GM12878 (cell line): ENCODE measurements around the gene ARHGEF3.
"Not testable (repeated sequence)": the region's sequence is repeated elsewhere in the genome, so short reads cannot be mapped to it uniquely, and the experiment has no call there.

Experiments
- CTCF ChIP-seq, 3 experiments: IDR thresholded peaks in 2 of 3; conservative IDR thresholded peaks in 1 of 3; 2 replicates each; pipeline ENCODE4 v1.5.1; 2011; ENCODE audit warnings: low read depth in 3 of 3, low read length in 3 of 3, mild to moderate bottlenecking in 3 of 3, control low read depth in 2 of 3, moderate library complexity in 2 of 3, inconsistent platforms in 1 of 3, mixed read lengths in 1 of 3; ENCODE audit not compliant: control insufficient read depth in 2 of 3, insufficient read depth in 1 of 3; ENCODE audit errors: extremely low read depth in 1 of 3
- SIN3A ChIP-seq: IDR thresholded peaks from 2 replicates; pipeline ENCODE4 v1.6.1; 2012; ENCODE audit warnings: low read depth, low read length, improper control_type of control experiment
- ZZZ3 ChIP-seq: IDR thresholded peaks from 2 replicates; pipeline ENCODE4 v1.6.1; 2011; ENCODE audit warnings: low read depth; ENCODE audit not compliant: control insufficient read depth, insufficient read length

GRCh38 chr3:56758042-56758441, 43.7 kb downstream of the ARHGEF3 start:
- not testable (repeated sequence) for TF ChIP-seq ZZZ3; SIN3A; CTCF (IDR thresholded peaks at IDR 0.05 in 2 of 3, conservative IDR thresholded peaks at IDR 0.05 in 1 of 3; ENCODE audit: control insufficient read depth in 2 of 3, extremely low read depth in 1 of 3, insufficient read depth in 1 of 3, low read depth in 3 of 3, low read length in 3 of 3)
